Transverse colon (tissue), 4 donors: ENCODE measurements around the gene CALML3. TPM values are rescaled to one million over a fixed set of nuclear protein-coding genes. Genes with fewer than 3 reads are reported as not detected.

ENCODE experiments used
- DNase-seq: peaks from one replicate; pipeline ENCODE4 v3.0.0-alpha.2; 2019
- H3K27ac ChIP-seq, 4 donors: fragments of 200-600 bp; sonication (generic); 2 replicates each; pipeline ENCODE4 v1.5.1; 2016 to 2018; ENCODE audit warnings: inconsistent platforms in 4 of 4
- H3K27me3 ChIP-seq: fragments of 200-600 bp; sonication (generic); 2 replicates; pipeline ENCODE4 v1.5.1; 2017; ENCODE audit warnings: inconsistent platforms
- H3K36me3 ChIP-seq, 4 donors: fragments of 200-600 bp; sonication (generic); 2 replicates each; pipeline ENCODE4 v1.5.1; 2017 to 2019; ENCODE audit warnings: inconsistent platforms in 4 of 4
- H3K4me1 ChIP-seq, 4 donors: fragments of 200-600 bp; sonication (generic); 2 replicates each; pipeline ENCODE4 v1.5.1; 2017 to 2020; ENCODE audit warnings: inconsistent platforms in 4 of 4
- H3K4me3 ChIP-seq, 4 donors: fragments of 200-600 bp; sonication (generic); 1 replicate in 1 of 4; 2 replicates in 3 of 4; pipeline versions ENCODE4 v1.5.1 to v1.6.1; 2017 to 2019; ENCODE audit warnings: inconsistent platforms in 4 of 4
- H3K9me3 ChIP-seq, 2 donors: fragments of 200-600 bp; sonication (generic); 2 replicates each; pipeline ENCODE4 v1.5.1; 2017 to 2019; ENCODE audit warnings: inconsistent platforms in 2 of 2
- EP300 ChIP-seq: sonication (generic); formaldehyde crosslinking; IDR thresholded peaks from one replicate; pipeline ENCODE4 v1.6.1; 2017; ENCODE audit warnings: antibody characterized with exemption, low read depth
- POLR2A ChIP-seq: fragments of 450-650 bp; IDR thresholded peaks from one replicate; pipeline ENCODE4 v1.6.1; 2016; ENCODE audit warnings: antibody characterized with exemption, mild to moderate bottlenecking, moderate library complexity
- POLR2AphosphoS5 ChIP-seq, 3 donors: sonication (generic); formaldehyde crosslinking; IDR thresholded peaks; one replicate each; pipeline ENCODE4 v1.6.1; 2016; ENCODE audit warnings: antibody characterized with exemption in 3 of 3
- WGBS, 2 donors: methylation state at CpG; one replicate each; pipeline ENCODE4 v1.1.5; 2018; ENCODE audit warnings: low coverage in 1 of 2; 5-methylcytosine and 5-hydroxymethylcytosine counted together
- in situ Hi-C, 4 donors: fragments of 200-750 bp; cut with MboI; loops; one replicate each; pipeline versions ENCODE4 v1.15.0 to v1.15.1; 2017; ENCODE audit warnings: low sequenced_read_pairs in 3 of 4, low pct_ligation_motif_present in 1 of 4, low pct_unique_long_range_greater_than_20kb in 1 of 4
- intact Hi-C: fragments of 100-400 bp; cut with DNase I; formaldehyde crosslinking; loops from one replicate; pipeline ENCODE4 v1.15.1; 2023; ENCODE audit warnings: low total_unique reads
- total RNA-seq, 4 donors: library from RNA; depleted of rRNA; stranded (reverse); fragments of >200 nt; gene quantifications; one replicate each; pipeline ENCODE4 v1.1.0, GENCODE V29; 2016
- TF ChIP-seq, protein P1 (sequence below), 5 experiments: fragments of 200-600 bp in 3 of 5; fragments of 450-650 bp in 2 of 5; sonication (generic) in 3 of 5; IDR thresholded peaks; 1 replicate in 2 of 5; 2 replicates in 3 of 5; pipeline ENCODE4 v1.5.1; 2016 to 2017; ENCODE audit warnings: antibody characterized with exemption in 5 of 5, inconsistent platforms in 3 of 5, mild to moderate bottlenecking in 2 of 5, moderate library complexity in 1 of 5

Gene CALML3
- total RNA-seq, 4 donors from 2014 or later: not detected

DNA sequence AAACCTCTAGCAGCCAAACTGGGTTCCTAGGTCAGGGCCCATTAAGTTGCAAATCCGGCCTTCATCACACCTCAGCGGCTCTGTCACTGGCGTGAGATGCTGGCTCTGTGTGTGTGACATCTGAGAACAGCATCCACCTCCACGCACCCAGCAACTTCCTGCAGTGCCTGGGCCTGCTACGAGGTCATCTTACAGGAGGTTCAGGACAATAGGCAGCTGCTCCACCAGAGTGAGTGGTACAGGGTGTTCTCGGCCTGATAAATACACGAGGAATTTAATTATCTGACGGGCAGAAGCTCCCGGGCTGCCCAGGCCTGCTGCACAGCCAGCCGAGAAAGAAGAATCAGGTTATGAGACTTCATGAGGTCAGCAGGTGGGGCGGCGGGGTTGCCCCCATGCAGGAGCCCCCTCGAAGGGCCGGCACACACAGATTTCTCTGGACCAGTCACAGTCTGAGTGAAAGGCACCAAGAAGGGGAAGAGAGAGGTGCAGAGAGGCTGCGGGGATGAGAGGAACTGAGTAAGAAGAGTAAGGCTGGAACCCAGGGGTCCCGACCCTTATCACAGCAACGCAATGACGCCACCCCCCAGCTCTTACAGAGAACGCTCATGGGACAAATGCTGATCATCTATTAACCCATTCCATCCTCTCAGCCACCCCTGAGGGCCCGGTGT, 49.3 kb downstream of the CALML3 start:
- DNase-seq: no peak
- Histone ChIP-seq H3K27me3 (no peaks in the 10 kb centered on the region), H3K4me1 (peaks cover 12 to 25% (median 17%) of the 10 kb centered on the region in 4 donors), H3K36me3 (no peaks in the 10 kb centered on the region), H3K4me3 (no peak overlapping the region), H3K27ac (peak overlapping the region in 3 of 4 donors; percentile 42 to 69 (median 59)), H3K9me3 (no peaks in the 10 kb centered on the region)
- intact Hi-C loops (no loop called here), in situ Hi-C loops (no loop called here)
- WGBS, 2 donors: 62 to 69% methylated on average over 8 to 20 of the region's 20 CpGs
- TF ChIP-seq POLR2AphosphoS5 (IDR thresholded peaks at IDR 0.05) (peak in 2 of 3 donors; percentile 23 to 58), EP300 (peak; percentile 77), POLR2A (no peak)
- TF ChIP-seq, protein P1, sequence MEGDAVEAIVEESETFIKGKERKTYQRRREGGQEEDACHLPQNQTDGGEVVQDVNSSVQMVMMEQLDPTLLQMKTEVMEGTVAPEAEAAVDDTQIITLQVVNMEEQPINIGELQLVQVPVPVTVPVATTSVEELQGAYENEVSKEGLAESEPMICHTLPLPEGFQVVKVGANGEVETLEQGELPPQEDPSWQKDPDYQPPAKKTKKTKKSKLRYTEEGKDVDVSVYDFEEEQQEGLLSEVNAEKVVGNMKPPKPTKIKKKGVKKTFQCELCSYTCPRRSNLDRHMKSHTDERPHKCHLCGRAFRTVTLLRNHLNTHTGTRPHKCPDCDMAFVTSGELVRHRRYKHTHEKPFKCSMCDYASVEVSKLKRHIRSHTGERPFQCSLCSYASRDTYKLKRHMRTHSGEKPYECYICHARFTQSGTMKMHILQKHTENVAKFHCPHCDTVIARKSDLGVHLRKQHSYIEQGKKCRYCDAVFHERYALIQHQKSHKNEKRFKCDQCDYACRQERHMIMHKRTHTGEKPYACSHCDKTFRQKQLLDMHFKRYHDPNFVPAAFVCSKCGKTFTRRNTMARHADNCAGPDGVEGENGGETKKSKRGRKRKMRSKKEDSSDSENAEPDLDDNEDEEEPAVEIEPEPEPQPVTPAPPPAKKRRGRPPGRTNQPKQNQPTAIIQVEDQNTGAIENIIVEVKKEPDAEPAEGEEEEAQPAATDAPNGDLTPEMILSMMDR (IDR thresholded peaks at IDR 0.05): no peak

DNA sequence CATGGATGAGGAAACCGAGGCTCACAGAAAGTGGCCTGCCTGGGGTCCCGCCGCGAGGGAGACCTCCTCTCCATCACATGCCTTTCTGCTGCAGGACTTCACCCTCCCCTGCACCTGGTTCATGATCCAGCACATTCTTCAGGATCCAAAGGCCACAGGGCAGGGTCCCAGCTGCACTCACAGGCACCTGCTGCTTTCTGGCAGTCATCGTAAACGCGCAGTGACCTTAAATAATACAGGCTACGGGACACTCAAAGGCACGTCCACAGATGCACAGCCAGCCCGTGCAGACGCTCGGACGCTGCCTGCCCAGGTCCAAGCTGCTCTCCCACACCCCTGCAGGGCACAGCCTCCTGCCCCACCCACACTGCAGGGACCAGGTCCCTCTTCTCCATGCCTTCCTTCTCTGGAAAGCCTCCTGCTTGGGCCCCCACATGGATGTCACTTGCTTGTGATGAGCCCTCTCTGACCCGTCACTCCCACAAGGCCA, 49.9 kb downstream of the CALML3 start:
- H3K36me3 ChIP-seq: no peaks in the 10 kb centered on the region
- peak overlapping the region in 3 of 4 donors; percentile 42 to 69 (median 59) for H3K27ac ChIP-seq
- H3K27me3 ChIP-seq: no peaks in the 10 kb centered on the region
- intact Hi-C loops (no loop called here), in situ Hi-C loops (no loop called here)
- H3K9me3 ChIP-seq: no peaks in the 10 kb centered on the region
- TF ChIP-seq, protein P1 (IDR thresholded peaks at IDR 0.05): no peak
- TF ChIP-seq POLR2AphosphoS5 (IDR thresholded peaks at IDR 0.05): peak in 2 of 3 donors; percentile 42 to 52
- 64% methylated on average over 14 of the region's 14 CpGs; no CpG with 5 or more reads in 1 of the 2 donors for WGBS, 2 donors
- peaks cover 12 to 29% (median 17%) of the 10 kb centered on the region in 4 donors for H3K4me1 ChIP-seq
- peak; percentile 66 for DNase-seq
- no peak overlapping the region for H3K4me3 ChIP-seq

DNA sequence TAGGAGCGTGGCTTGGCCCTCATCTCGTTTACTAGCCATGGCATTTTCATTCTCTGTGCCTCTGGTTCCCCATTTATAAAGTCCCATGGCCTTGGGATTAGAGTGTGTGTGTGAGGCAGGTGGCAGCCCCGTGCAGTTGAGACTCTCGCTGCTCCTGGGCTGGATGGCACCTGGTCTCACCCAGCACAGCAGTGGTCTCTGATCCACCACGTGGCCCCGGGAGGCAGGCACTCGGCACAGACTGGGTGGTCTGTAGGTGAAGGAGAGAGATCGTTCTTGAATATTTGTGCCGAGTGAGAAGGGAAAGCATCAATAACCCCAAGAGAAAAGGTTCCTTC, 50.4 kb downstream of the CALML3 start:
- no peaks in the 10 kb centered on the region for H3K36me3 ChIP-seq
- intact Hi-C loops: no loop called here
- H3K27ac ChIP-seq: peak overlapping the region in 3 of 4 donors; percentile 42 to 69 (median 59)
- WGBS, 2 donors: 50 to 60% methylated on average over 1 to 9 of the region's 9 CpGs
- no peaks in the 10 kb centered on the region for H3K27me3 ChIP-seq
- no peak overlapping the region for H3K4me3 ChIP-seq
- H3K4me1 ChIP-seq: peaks cover 12 to 29% (median 17%) of the 10 kb centered on the region in 4 donors
- DNase-seq: no peak
- no peak for TF ChIP-seq POLR2A
- no peak for TF ChIP-seq POLR2AphosphoS5 (IDR thresholded peaks at IDR 0.05)
- TF ChIP-seq EP300: no peak
- TF ChIP-seq, protein P1 (IDR thresholded peaks at IDR 0.05): no peak
- in situ Hi-C loops: no loop called here
- H3K9me3 ChIP-seq: no peaks in the 10 kb centered on the region

DNA sequence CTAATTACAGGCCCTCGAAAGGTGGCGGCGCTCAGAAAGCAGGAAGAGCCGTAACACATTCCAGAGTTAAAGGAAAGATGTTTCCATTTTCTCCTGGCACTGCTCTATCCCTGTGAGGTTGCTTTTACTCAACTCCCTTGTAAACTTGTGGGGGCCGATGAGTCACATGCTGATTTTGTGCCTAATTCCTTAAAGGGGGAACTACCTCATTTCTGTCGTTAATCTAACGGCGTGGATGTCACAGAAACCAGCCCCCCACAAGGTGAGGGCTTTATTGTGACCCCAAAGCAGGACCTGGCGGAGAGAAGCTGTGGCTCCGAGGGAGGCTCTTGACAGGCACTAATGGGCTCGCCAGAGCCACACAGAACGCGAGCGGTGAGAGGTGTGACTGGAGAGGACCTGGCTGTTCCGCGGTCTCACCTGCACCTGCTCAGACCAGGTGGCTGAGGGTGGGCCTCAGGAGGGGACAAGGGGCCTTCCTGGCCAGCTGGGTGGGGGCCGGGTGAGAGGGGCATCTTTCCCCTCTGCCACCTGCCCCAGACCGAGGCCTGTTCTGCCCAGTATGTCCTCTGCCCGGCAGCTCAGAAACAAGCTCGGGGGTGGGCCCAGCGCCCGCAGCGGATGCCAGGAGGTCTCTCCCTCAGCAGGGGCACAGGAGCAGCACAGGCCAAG, 50.9 kb downstream of the CALML3 start:
- TF ChIP-seq POLR2AphosphoS5 (IDR thresholded peaks at IDR 0.05): peak in 2 of 3 donors; percentile 11 to 63
- TF ChIP-seq, protein P1 (IDR thresholded peaks at IDR 0.05): no peak
- TF ChIP-seq EP300: no peak
- Histone ChIP-seq H3K36me3 (no peaks in the 10 kb centered on the region), H3K27me3 (no peaks in the 10 kb centered on the region), H3K27ac (peak overlapping the region in 3 of 4 donors; percentile 42 to 69 (median 59)), H3K4me3 (no peak overlapping the region), H3K4me1 (peaks cover 12 to 29% (median 17%) of the 10 kb centered on the region in 4 donors), H3K9me3 (no peaks in the 10 kb centered on the region)
- DNase-seq: no peak
- intact Hi-C loops: no loop called here
- 65 to 73% methylated on average over 3 to 20 of the region's 23 CpGs for WGBS, 2 donors
- in situ Hi-C loops: no loop called here
